Suprapubic skin (tissue), 4 donors: ENCODE measurements around the gene FCHO2. TPM values are rescaled to one million over a fixed set of nuclear protein-coding genes. Genes with fewer than 3 reads are reported as not detected.

Experiments used
- DNase-seq, 2 donors: peaks; one replicate each; pipeline ENCODE4 v3.0.0-alpha.2; 2019; ENCODE audit warnings: low spot score in 2 of 2
- H3K27ac ChIP-seq: fragments of 200-600 bp; sonication (generic); one replicate; pipeline ENCODE4 v1.5.1; 2019
- H3K27me3 ChIP-seq: fragments of 200-600 bp; sonication (generic); one replicate; pipeline ENCODE4 v1.5.1; 2019
- H3K36me3 ChIP-seq: fragments of 200-600 bp; sonication (generic); one replicate; pipeline ENCODE4 v1.5.1; 2019
- H3K4me1 ChIP-seq: fragments of 200-600 bp; sonication (generic); one replicate; pipeline ENCODE4 v1.5.1; 2019
- H3K4me3 ChIP-seq: fragments of 200-600 bp; sonication (generic); one replicate; pipeline ENCODE4 v1.5.1; 2019; ENCODE audit warnings: mild to moderate bottlenecking
- H3K9me3 ChIP-seq: fragments of 200-600 bp; sonication (generic); one replicate; pipeline ENCODE4 v1.5.1; 2019
- CTCF ChIP-seq, 2 donors: fragments of 200-600 bp in 1 of 2; fragments of 450-650 bp in 1 of 2; sonication (generic) in 1 of 2; IDR thresholded peaks; one replicate each; pipeline ENCODE4 v1.5.1; 2016 to 2019; ENCODE audit warnings: antibody characterized with exemption in 2 of 2, mild to moderate bottlenecking in 1 of 2, moderate library complexity in 1 of 2
- EP300 ChIP-seq: sonication (generic); formaldehyde crosslinking; IDR thresholded peaks from one replicate; pipeline ENCODE4 v1.6.1; 2017; ENCODE audit warnings: antibody characterized with exemption
- POLR2A ChIP-seq, 2 donors: fragments of 450-650 bp; IDR thresholded peaks; one replicate each; pipeline ENCODE4 v1.6.1; 2017; ENCODE audit warnings: antibody characterized with exemption in 2 of 2, mild to moderate bottlenecking in 2 of 2, moderate library complexity in 2 of 2
- POLR2AphosphoS5 ChIP-seq, 3 donors: sonication (generic); formaldehyde crosslinking; IDR thresholded peaks; one replicate each; pipeline ENCODE4 v1.6.1; 2017; ENCODE audit warnings: antibody characterized with exemption in 3 of 3
- WGBS: methylation state at CpG from one replicate; pipeline ENCODE4 v1.1.5; 2018; 5-methylcytosine and 5-hydroxymethylcytosine counted together
- total RNA-seq, 4 donors: library from RNA; depleted of rRNA; stranded (reverse); fragments of >200 nt; gene quantifications; one replicate each; pipeline ENCODE4 v1.1.0, GENCODE V29; 2016

The FCHO2 gene
- total RNA-seq, 4 donors from 2014 or later = 24.7 to 46.2 (median 34.8) TPM

- Histone ChIP-seq H3K27me3 (no peaks in the 10 kb centered on the region), H3K9me3 (no peaks in the 10 kb centered on the region), H3K36me3 (peaks cover 14% of the 10 kb centered on the region), H3K4me3 (no peak overlapping the region), H3K4me1 (peaks cover 21% of the 10 kb centered on the region), H3K27ac (no peak overlapping the region)
- 89% methylated on average over 2 of the region's 2 CpGs for WGBS
- no peak for DNase-seq
- TF ChIP-seq POLR2AphosphoS5 (IDR thresholded peaks at IDR 0.05) (no peak), POLR2A (IDR thresholded peaks at IDR 0.05) (no peak), CTCF (IDR thresholded peaks at IDR 0.05) (no peak), EP300 (no peak)
These were observed 76.8 kb downstream of the FCHO2 start for GRCh38 chr5:73032635-73033034.

DNA sequence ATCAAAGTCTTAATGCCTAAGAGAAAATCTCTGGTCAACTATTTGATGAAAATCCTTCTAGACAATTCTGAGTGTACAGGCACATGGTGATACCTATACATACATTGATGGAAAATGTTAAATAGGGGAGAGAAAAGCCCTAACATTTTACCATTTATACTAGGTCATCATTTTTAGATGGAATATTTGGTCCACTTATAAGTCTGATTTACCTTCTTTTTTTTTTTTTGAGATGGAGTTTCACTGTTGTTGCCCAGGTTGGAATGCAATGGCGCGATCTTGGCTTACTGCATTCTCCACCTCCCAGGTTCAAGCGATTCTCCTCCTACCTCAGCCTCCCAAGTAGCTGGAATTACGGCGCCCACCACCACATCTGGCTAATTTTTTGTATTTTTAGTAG is 81.7 kb downstream of the FCHO2 start:
- no peak for DNase-seq
- Histone ChIP-seq H3K4me3 (no peak overlapping the region), H3K9me3 (no peaks in the 10 kb centered on the region), H3K27me3 (no peaks in the 10 kb centered on the region), H3K4me1 (no peaks in the 10 kb centered on the region), H3K27ac (no peak overlapping the region), H3K36me3 (peaks cover 16% of the 10 kb centered on the region)
- 96% methylated on average over 5 of the region's 5 CpGs for WGBS
- TF ChIP-seq EP300 (no peak), POLR2AphosphoS5 (IDR thresholded peaks at IDR 0.05) (no peak), CTCF (IDR thresholded peaks at IDR 0.05) (no peak), POLR2A (IDR thresholded peaks at IDR 0.05) (no peak)

GRCh38 chr5:73039082-73039481 is 83.2 kb downstream of the FCHO2 start:
- TF ChIP-seq CTCF (IDR thresholded peaks at IDR 0.05) = no peak
- TF ChIP-seq EP300 = no peak
- no peak for TF ChIP-seq POLR2AphosphoS5 (IDR thresholded peaks at IDR 0.05)
- no peak for TF ChIP-seq POLR2A (IDR thresholded peaks at IDR 0.05)
- Histone ChIP-seq H3K9me3 (no peaks in the 10 kb centered on the region), H3K4me1 (no peaks in the 10 kb centered on the region), H3K27ac (no peak overlapping the region), H3K27me3 (no peaks in the 10 kb centered on the region), H3K36me3 (peaks cover 23% of the 10 kb centered on the region), H3K4me3 (no peak overlapping the region)
- DNase-seq = no peak

GRCh38 chr5:73042993-73043392 is 87.2 kb downstream of the FCHO2 start:
- H3K27ac ChIP-seq = no peak overlapping the region
- peaks cover 9% of the 10 kb centered on the region for H3K36me3 ChIP-seq
- no peaks in the 10 kb centered on the region for H3K9me3 ChIP-seq
- H3K4me3 ChIP-seq = no peak overlapping the region
- H3K27me3 ChIP-seq = no peaks in the 10 kb centered on the region
- no peaks in the 10 kb centered on the region for H3K4me1 ChIP-seq
- TF ChIP-seq EP300 = no peak
- no peak for TF ChIP-seq POLR2AphosphoS5 (IDR thresholded peaks at IDR 0.05)
- TF ChIP-seq CTCF (IDR thresholded peaks at IDR 0.05) = no peak
- TF ChIP-seq POLR2A (IDR thresholded peaks at IDR 0.05) = no peak
- DNase-seq = no peak

DNA sequence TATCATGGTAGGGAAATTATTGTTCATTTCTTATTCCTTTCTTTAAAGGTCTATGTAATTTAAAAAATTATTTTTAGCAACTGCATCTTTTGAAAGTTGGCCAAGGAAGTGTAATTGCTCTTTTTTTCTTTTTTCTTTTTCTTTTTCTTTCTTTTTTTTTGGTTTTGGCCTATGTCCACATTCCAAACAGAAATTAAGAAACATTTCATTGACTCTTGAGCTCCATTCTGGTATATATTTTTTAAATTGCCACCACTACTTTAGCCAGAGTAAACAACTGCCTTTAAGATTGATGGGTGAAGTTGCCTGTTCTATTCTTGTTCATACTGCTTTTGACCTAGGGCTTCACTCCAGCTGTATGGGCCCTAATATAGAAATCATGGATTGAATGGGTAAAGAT is 88.7 kb downstream of the FCHO2 start:
- Histone ChIP-seq H3K27ac (no peak overlapping the region), H3K9me3 (no peaks in the 10 kb centered on the region), H3K36me3 (peaks cover 9% of the 10 kb centered on the region), H3K4me1 (no peaks in the 10 kb centered on the region), H3K4me3 (no peak overlapping the region), H3K27me3 (no peaks in the 10 kb centered on the region)
- DNase-seq = no peak
- TF ChIP-seq POLR2AphosphoS5 (IDR thresholded peaks at IDR 0.05) (no peak), EP300 (no peak), POLR2A (IDR thresholded peaks at IDR 0.05) (no peak), CTCF (IDR thresholded peaks at IDR 0.05) (no peak)
